Sigmoid colon (tissue), 7 donors: ENCODE data around the gene TMUB1. TPM values are rescaled to one million over a fixed set of nuclear protein-coding genes. Genes with fewer than 3 reads are reported as not detected.

Experiments
- DNase-seq: peaks from one replicate; pipeline ENCODE4 v3.0.0-alpha.2; 2019
- H3K27ac ChIP-seq, 4 donors: fragments of 200-600 bp; sonication (generic); one replicate each; pipeline ENCODE4 v1.5.1; 2016 to 2019; ENCODE audit warnings: mild to moderate bottlenecking in 1 of 4
- H3K27me3 ChIP-seq, 3 donors: fragments of 200-600 bp; sonication (generic); one replicate each; pipeline ENCODE4 v1.5.1; 2019; ENCODE audit warnings: mild to moderate bottlenecking in 1 of 3
- H3K36me3 ChIP-seq, 4 donors: fragments of 200-600 bp; sonication (generic); one replicate each; pipeline ENCODE4 v1.5.1; 2016 to 2019
- H3K4me1 ChIP-seq, 4 donors: fragments of 200-600 bp; sonication (generic); one replicate each; pipeline ENCODE4 v1.5.1; 2017 to 2019
- H3K4me3 ChIP-seq, 4 donors: fragments of 200-600 bp; sonication (generic); one replicate each; pipeline ENCODE4 v1.5.1; 2017 to 2019; ENCODE audit warnings: mild to moderate bottlenecking in 2 of 4, moderate library complexity in 1 of 4
- H3K9me3 ChIP-seq, 4 donors: fragments of 200-600 bp in 3 of 4; sonication (generic) in 3 of 4; one replicate each; pipeline versions ENCODE4 v1.5.1 to v1.6.1; 2013 to 2019
- CTCF ChIP-seq, 4 experiments: fragments of 450-650 bp in 3 of 4; fragments of 200-600 bp in 1 of 4; IDR thresholded peaks; one replicate each; pipeline ENCODE4 v1.5.1; 2016 to 2019; ENCODE audit warnings: antibody characterized with exemption in 4 of 4, mild to moderate bottlenecking in 3 of 4, moderate library complexity in 2 of 4
- EP300 ChIP-seq, 4 donors: sonication (generic); formaldehyde crosslinking; IDR thresholded peaks; one replicate each; pipeline ENCODE4 v1.6.1; 2017; ENCODE audit warnings: antibody characterized with exemption in 4 of 4
- POLR2A ChIP-seq, 2 donors: fragments of 450-650 bp; IDR thresholded peaks; one replicate each; pipeline ENCODE4 v1.6.1; 2016; ENCODE audit warnings: antibody characterized with exemption in 2 of 2, mild to moderate bottlenecking in 2 of 2, moderate library complexity in 2 of 2
- POLR2AphosphoS5 ChIP-seq, 4 donors: sonication (generic); formaldehyde crosslinking; IDR thresholded peaks; one replicate each; pipeline ENCODE4 v1.6.1; 2017; ENCODE audit warnings: antibody characterized with exemption in 4 of 4
- WGBS, 2 donors: extraction: QIAGEN DNeasy Blood & Tissue Kit; methylation state at CpG; one replicate each; pipeline ENCODE4 v1.1.7; 2013; 5-methylcytosine and 5-hydroxymethylcytosine counted together
- intact Hi-C: fragments of 100-400 bp; cut with DNase I; formaldehyde crosslinking; loops from one replicate; pipeline ENCODE4 v1.15.1; 2023
- polyA plus RNA-seq, 3 donors: library from polyadenylated mRNA; stranded (reverse); fragments of 200-250 nt; gene quantifications; one replicate each; pipeline ENCODE4 v1.2.3, GENCODE V29; 2013
- total RNA-seq, 4 donors: library from RNA; depleted of rRNA; stranded (reverse); fragments of >200 nt; gene quantifications; one replicate each; pipeline ENCODE4 v1.1.0, GENCODE V29; 2016
- donor health status: healthy with polysubstance abuse.
- donor health status: Bipolar disorder and iron deficiency.
- donor health status: healthy.

The TMUB1 gene
- total and polyA plus RNA-seq, 7 donors: 33.4 to 74.6 (median 45.0) TPM

GRCh38 chr7:151062399-151063211, 20.7 kb downstream of the TMUB1 start:
- no peak for TF ChIP-seq CTCF (IDR thresholded peaks at IDR 0.05)
- 17 to 59% methylated on average over 43 of the region's 43 CpGs for WGBS, 2 donors
- H3K27me3 ChIP-seq: no peaks in the 10 kb centered on the region
- peak overlapping the region in 3 of 4 donors; percentile 31 to 68 (median 34) for H3K4me3 ChIP-seq
- H3K4me1 ChIP-seq: peaks cover 0 to 54% (median 47%) of the 10 kb centered on the region in 4 donors
- H3K36me3 ChIP-seq: peaks cover 15 to 42% (median 28%) of the 10 kb centered on the region in 4 donors
- DNase-seq: peak; percentile 80
- H3K27ac ChIP-seq: peak overlapping the region; percentile 86 to 96 (median 93)
- H3K9me3 ChIP-seq: no peaks in the 10 kb centered on the region
- intact Hi-C loops: no loop called here

- TF ChIP-seq EP300 (IDR thresholded peaks at IDR 0.05) (no peak), CTCF (IDR thresholded peaks at IDR 0.05) (no peak), POLR2A (IDR thresholded peaks at IDR 0.05) (no peak), POLR2AphosphoS5 (IDR thresholded peaks at IDR 0.05) (no peak)
- no peak for DNase-seq
- intact Hi-C loops: no loop called here
- Histone ChIP-seq H3K9me3 (no peaks in the 10 kb centered on the region), H3K27ac (peak overlapping the region; percentile 86 to 96 (median 93)), H3K27me3 (no peaks in the 10 kb centered on the region), H3K36me3 (peaks cover 9 to 36% (median 23%) of the 10 kb centered on the region in 4 donors), H3K4me3 (peak overlapping the region in 1 of 4 donors; percentile 68), H3K4me1 (peaks cover 0 to 58% (median 51%) of the 10 kb centered on the region in 4 donors)
- 26 to 70% methylated on average over 11 of the region's 11 CpGs for WGBS, 2 donors
Measured at GRCh38 chr7:151062111-151062398, 21.2 kb downstream of the TMUB1 start.

- H3K4me3 ChIP-seq: peak overlapping the region; percentile 68 to 91 (median 78)
- intact Hi-C loops: no loop called here
- no peaks in the 10 kb centered on the region for H3K27me3 ChIP-seq
- 71 to 80% methylated on average over 33 of the region's 33 CpGs for WGBS, 2 donors
- DNase-seq: no peak
- TF ChIP-seq POLR2A (IDR thresholded peaks at IDR 0.05): no peak
- TF ChIP-seq POLR2AphosphoS5 (IDR thresholded peaks at IDR 0.05): no peak
- TF ChIP-seq CTCF (IDR thresholded peaks at IDR 0.05): no peak
- no peak for TF ChIP-seq EP300 (IDR thresholded peaks at IDR 0.05)
- H3K27ac ChIP-seq: peak overlapping the region; percentile 86 to 96 (median 93)
- peaks cover 3 to 30% (median 17%) of the 10 kb centered on the region in 4 donors for H3K36me3 ChIP-seq
- no peaks in the 10 kb centered on the region for H3K9me3 ChIP-seq
- H3K4me1 ChIP-seq: peaks cover 0 to 63% (median 56%) of the 10 kb centered on the region in 4 donors
Measured at GRCh38 chr7:151061213-151062110, 21.8 kb downstream of the TMUB1 start.

- Histone ChIP-seq H3K4me1 (peaks cover 0 to 63% (median 56%) of the 10 kb centered on the region in 4 donors), H3K27me3 (no peaks in the 10 kb centered on the region), H3K4me3 (peak overlapping the region; percentile 68 to 91 (median 78)), H3K9me3 (no peaks in the 10 kb centered on the region), H3K27ac (peak overlapping the region; percentile 86 to 96 (median 93)), H3K36me3 (peaks cover 0 to 22% (median 12%) of the 10 kb centered on the region in 4 donors)
- peak; percentile 82 for DNase-seq
- TF ChIP-seq CTCF (IDR thresholded peaks at IDR 0.05) (no peak), POLR2AphosphoS5 (IDR thresholded peaks at IDR 0.05) (peak; percentile 24 to 64 (median 45)), EP300 (IDR thresholded peaks at IDR 0.05) (peak in 1 of 4 donors; percentile 24)
- intact Hi-C loops: no loop called here
- 8 to 17% methylated on average over 21 of the region's 21 CpGs for WGBS, 2 donors
Measured at GRCh38 chr7:151060416-151061212, 22.7 kb downstream of the TMUB1 start.
